Renal cortex interstitium (tissue), 11 donors: Measurements from ENCODE around the gene PPBP. TPM values are rescaled to one million over a fixed set of nuclear protein-coding genes. Genes with fewer than 3 reads are reported as not detected.
"Not testable (repeated sequence)": the region's sequence is repeated elsewhere in the genome, so short reads cannot be mapped to it uniquely, and the experiment has no call there.

Experiments used
- DNase-seq, 11 donors: peaks; one replicate each; pipeline ENCODE4 v3.0.0-alpha.2; 2013; ENCODE audit warnings: low read depth in 9 of 11, low spot score in 4 of 11; ENCODE audit errors: extremely low read depth in 1 of 11
- polyA plus RNA-seq, 3 donors: library from polyadenylated mRNA; unstranded; fragments of 120-200 nt; gene quantifications; one replicate each; pipeline ENCODE4 v1.2.1, GENCODE V29; 2013; ENCODE audit not compliant: insufficient read length in 3 of 3

The PPBP gene
- polyA plus RNA-seq, 3 donors, result 15.6 to 25.4 (median 22.7) TPM

GRCh38 chr4:73970011-73970410 lies 18.0 kb downstream of the PPBP start:
- DNase-seq, result no peak

GRCh38 chr4:73967866-73968265 lies 20.1 kb downstream of the PPBP start:
- DNase-seq, result no peak

DNA sequence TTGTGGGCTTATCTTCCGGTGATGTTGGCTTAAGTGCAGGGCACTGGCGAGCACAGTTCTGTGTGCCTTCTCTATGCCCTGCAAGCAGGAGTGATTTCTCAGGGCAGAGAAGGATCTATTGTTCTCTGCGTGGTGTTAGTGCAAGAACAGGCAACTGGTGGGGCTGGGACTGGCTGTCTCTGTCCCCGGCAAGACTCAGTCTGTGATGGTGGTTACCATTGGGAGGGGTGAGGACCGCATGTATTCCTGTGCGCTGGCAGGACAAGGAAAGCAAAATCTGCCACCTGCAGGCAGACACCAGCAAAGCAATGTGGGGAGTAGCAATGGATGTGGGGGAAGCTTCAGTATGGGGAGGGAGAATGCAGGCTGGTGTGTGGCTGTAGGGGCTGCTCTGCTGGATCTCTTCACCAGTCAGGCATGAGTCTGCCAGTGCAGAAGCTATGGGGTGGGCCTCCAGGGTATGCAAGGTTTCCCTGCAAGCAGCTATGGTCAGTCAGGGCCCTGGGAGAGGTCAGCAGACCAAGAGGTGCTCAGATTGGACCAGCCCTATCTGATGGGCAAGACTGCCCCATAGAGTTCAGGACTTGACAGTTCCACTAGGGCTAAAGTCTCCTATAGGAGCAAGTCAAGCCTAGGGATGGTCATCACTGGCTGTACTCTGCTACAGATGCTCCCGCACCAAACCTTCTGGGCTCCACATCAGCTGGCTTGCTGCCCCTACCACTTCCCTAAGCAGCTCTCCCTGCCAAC lies 23.0 kb downstream of the PPBP start:
- DNase-seq, result no peak

- DNase-seq, result no peak
Observed at GRCh38 chr4:73962724-73963123, 25.3 kb downstream of the PPBP start.

- DNase-seq, result not testable (repeated sequence)
Observed at GRCh38 chr4:73959041-73959440, 28.9 kb downstream of the PPBP start.

- DNase-seq, result no peak
Observed at GRCh38 chr4:73952352-73952751, 35.6 kb downstream of the PPBP start.

GRCh38 chr4:73950376-73950920 lies 37.5 kb downstream of the PPBP start:
- DNase-seq, result peak in 1 of 11 donors; percentile 1

DNA sequence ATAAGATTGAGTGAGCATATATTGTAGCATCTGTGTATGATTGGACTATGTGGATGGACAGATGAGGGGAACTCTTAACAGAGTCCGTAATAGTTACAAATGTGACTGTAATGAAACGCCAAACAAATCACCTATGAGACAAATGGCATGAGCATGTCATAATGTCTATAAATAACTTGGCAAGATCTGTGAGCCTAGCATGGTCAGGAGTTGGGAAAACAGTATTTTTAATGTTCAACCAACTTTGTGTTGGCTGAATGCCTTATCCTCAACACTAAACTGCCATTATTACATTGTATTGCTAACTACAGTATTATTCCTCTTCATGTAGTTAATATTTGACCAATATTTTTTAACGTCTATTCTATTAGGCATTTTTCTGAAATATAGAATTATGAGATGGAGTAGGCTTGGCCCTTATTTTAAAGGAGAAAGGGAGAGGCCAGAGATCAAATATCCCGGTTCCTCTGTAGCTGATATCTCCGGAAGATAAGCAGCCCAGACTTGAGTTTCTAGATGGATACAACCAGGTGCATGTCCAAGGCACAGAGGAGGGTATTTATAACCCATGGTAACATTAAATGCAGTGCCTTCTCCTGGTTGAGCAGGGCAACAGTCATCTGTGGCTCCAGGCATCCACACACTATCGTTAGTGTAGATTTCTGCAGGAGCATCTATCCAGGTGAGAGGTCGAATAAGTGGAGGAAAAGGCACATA lies 38.8 kb downstream of the PPBP start:
- no peak for DNase-seq

- DNase-seq, result no peak
Observed at GRCh38 chr4:73948291-73948690, 39.7 kb downstream of the PPBP start.

- DNase-seq, result no peak
Observed at GRCh38 chr4:73947239-73947985, 40.6 kb downstream of the PPBP start.

GRCh38 chr4:73945674-73946449 lies 42.1 kb downstream of the PPBP start:
- no peak for DNase-seq

GRCh38 chr4:73945140-73945539 lies 42.9 kb downstream of the PPBP start:
- no peak for DNase-seq

GRCh38 chr4:73944061-73944875 lies 43.7 kb downstream of the PPBP start:
- peak in 4 of 11 donors; percentile 4 to 15 (median 8) for DNase-seq

GRCh38 chr4:73943555-73943954 lies 44.4 kb downstream of the PPBP start:
- DNase-seq, result no peak

- DNase-seq, result no peak
Observed at GRCh38 chr4:73936969-73937368, 51.0 kb downstream of the PPBP start.
